Keratinocyte (primary cell): Measurements from ENCODE around the gene CBARP. TPM values are rescaled to one million over a fixed set of nuclear protein-coding genes. Genes with fewer than 3 reads are reported as not detected.

ENCODE experiments used
- DNase-seq: peaks from one replicate; pipeline ENCODE4 v3.0.0-alpha.2; 2011; ENCODE audit warnings: low read depth, missing footprints, low spot score
- FAIRE-seq: peaks from 2 replicates; lab custom pipeline; 2011; peaks lifted over from hg19 to GRCh38; lab: Jason Lieb, UNC
- H2AFZ ChIP-seq: 2 replicates; pipeline ENCODE4 v1.6.0; 2012; ENCODE audit warnings: low read length, control low read depth, inconsistent platforms; ENCODE audit not compliant: control insufficient read depth
- H3K27ac ChIP-seq: 2 replicates; pipeline ENCODE4 v1.5.1; 2011; ENCODE audit warnings: low read length; ENCODE audit not compliant: control insufficient read depth, insufficient read depth
- H3K27me3 ChIP-seq: 3 replicates; pipeline ENCODE4 v1.6.0; 2011; ENCODE audit warnings: low read length; ENCODE audit not compliant: control insufficient read depth, insufficient read depth; ENCODE audit errors: extremely low read depth
- H3K36me3 ChIP-seq, 2 experiments: 2 replicates in 1 of 2; 3 replicates in 1 of 2; pipeline ENCODE4 v1.5.1; 2011; ENCODE audit warnings: low read length in 2 of 2, mild to moderate bottlenecking in 1 of 2; ENCODE audit not compliant: control insufficient read depth in 2 of 2, insufficient read depth in 2 of 2; ENCODE audit errors: extremely low read depth in 1 of 2
- H3K4me1 ChIP-seq: 3 replicates; pipeline ENCODE4 v1.5.1; 2011; ENCODE audit warnings: low read length; ENCODE audit not compliant: control insufficient read depth, insufficient read depth; ENCODE audit errors: extremely low read depth
- H3K4me2 ChIP-seq: 3 replicates; pipeline ENCODE4 v1.6.0; 2011; ENCODE audit warnings: low read depth, low read length; ENCODE audit not compliant: control insufficient read depth, insufficient read depth; ENCODE audit errors: extremely low read depth
- H3K4me3 ChIP-seq, 3 experiments: fragments of 200-600 bp in 1 of 3; sonication (generic) in 1 of 3; 2 replicates in 2 of 3; 3 replicates in 1 of 3; pipeline ENCODE4 v1.5.1; 2011 to 2016; ENCODE audit warnings: low read length in 3 of 3, mild to moderate bottlenecking in 3 of 3, control low read depth in 2 of 3, inconsistent platforms in 1 of 3, low read depth in 1 of 3, mixed read lengths in 1 of 3, mixed run types in 1 of 3, moderate library complexity in 1 of 3; ENCODE audit not compliant: control insufficient read depth in 2 of 3, insufficient read depth in 2 of 3; ENCODE audit errors: extremely low read depth in 1 of 3
- H3K79me2 ChIP-seq: 2 replicates; pipeline ENCODE4 v1.6.0; 2012; ENCODE audit warnings: low read length; ENCODE audit not compliant: control insufficient read depth, insufficient read depth
- H3K9ac ChIP-seq: 3 replicates; pipeline ENCODE4 v1.6.0; 2011; ENCODE audit warnings: low read length; ENCODE audit not compliant: control insufficient read depth, insufficient read depth; ENCODE audit errors: extremely low read depth
- H3K9me1 ChIP-seq: 3 replicates; pipeline ENCODE4 v1.6.0; 2011; ENCODE audit warnings: low read length; ENCODE audit not compliant: control insufficient read depth, insufficient read depth; ENCODE audit errors: extremely low read depth
- H3K9me3 ChIP-seq: 2 replicates; pipeline ENCODE4 v1.5.1; 2012; ENCODE audit warnings: low read depth, low read length; ENCODE audit not compliant: control insufficient read depth
- H4K20me1 ChIP-seq: 3 replicates; pipeline ENCODE4 v1.6.0; 2011; ENCODE audit warnings: low read length; ENCODE audit not compliant: control insufficient read depth, insufficient read depth; ENCODE audit errors: extremely low read depth
- CTCF ChIP-seq, 3 experiments: IDR thresholded peaks in 1 of 3; conservative IDR thresholded peaks in 1 of 3; optimal IDR thresholded peaks in 1 of 3; 2 replicates in 2 of 3; 3 replicates in 1 of 3; pipeline versions ENCODE3 to v1.5.1; 2011; ENCODE audit warnings: low read length in 3 of 3, mild to moderate bottlenecking in 3 of 3, moderate library complexity in 2 of 3, control low read depth in 1 of 3, inconsistent platforms in 1 of 3; ENCODE audit not compliant: insufficient read depth in 2 of 3; ENCODE audit errors: extremely low read depth in 1 of 3
- EZH2 ChIP-seq: IDR thresholded peaks from one replicate; pipeline ENCODE4 v1.6.1; 2012; ENCODE audit warnings: inconsistent platforms, mild to moderate bottlenecking, low read length, moderate library complexity
- dilution Hi-C: fragments of 300-500 bp; cut with MboI; formaldehyde crosslinking; loops from one replicate; pipeline ENCODE4 v1.7.0; 2020; ENCODE audit warnings: low sequenced_read_pairs; ENCODE audit not compliant: extremely low pct_ligation_motif_present
- polyA plus RNA-seq, 5 experiments: library from polyadenylated mRNA; depleted of rRNA in 3 of 5; stranded (reverse) in 3 of 5; stranded (forward) in 1 of 5; unstranded in 1 of 5; fragments of >200 nt; gene quantifications; 1 replicate in 1 of 5; 2 replicates in 3 of 5; 3 replicates in 1 of 5; pipeline versions ENCODE4 v1.2.1 to v1.2.3, GENCODE V29; 2011 to 2012; ENCODE audit warnings: missing spikeins in 2 of 5, low read depth in 1 of 5, low replicate concordance in 1 of 5

Gene CBARP
- polyA plus RNA-seq, 1 donor (not counting 4 experiments of a cell fraction or from before 2014, with no cell fraction given): 0.93 TPM

GRCh38 chr19:1275976-1276627 is 38.3 kb upstream of the CBARP start:
- H3K9me3 ChIP-seq: no peaks in the 10 kb centered on the region
- peak overlapping the region; percentile 53 for H2AFZ ChIP-seq
- DNase-seq (no peak), FAIRE-seq (no peak)
- no peaks in the 10 kb centered on the region for H3K27me3 ChIP-seq
- dilution Hi-C loops: no loop called here
- no peaks in the 10 kb centered on the region for H3K9me1 ChIP-seq
- H3K36me3 ChIP-seq: peaks cover 33 to 49% of the 10 kb centered on the region in 2 experiments
- H3K4me2 ChIP-seq: peak overlapping the region; percentile 94
- H3K4me3 ChIP-seq: peak overlapping the region; percentile 69 to 84 (median 80)
- peak overlapping the region; percentile 90 for H3K9ac ChIP-seq
- peaks cover 33% of the 10 kb centered on the region for H3K4me1 ChIP-seq
- TF ChIP-seq CTCF (optimal IDR thresholded peaks at IDR 0.05 in 1 of 3, IDR thresholded peaks at IDR 0.05 in 1 of 3, conservative IDR thresholded peaks at IDR 0.05 in 1 of 3; ENCODE audit: extremely low read depth in 1 of 3, insufficient read depth in 2 of 3, low read length in 3 of 3) (no peak), EZH2 (no peak)
- peaks cover 10% of the 10 kb centered on the region for H4K20me1 ChIP-seq
- peak overlapping the region; percentile 90 for H3K27ac ChIP-seq
- H3K79me2 ChIP-seq: peaks cover 43% of the 10 kb centered on the region

- peak; percentile 26 for FAIRE-seq
- H3K36me3 ChIP-seq: peaks cover 36 to 55% of the 10 kb centered on the region in 2 experiments
These were observed 37.6 kb upstream of the CBARP start, which contains the start of gene FAM174C for GRCh38 chr19:1275260-1275975. Gene FAM174C, plus strand, starts transcription at chr19:1275530. Its CDS starts 20 bp downstream, at chr19:1275550.

More at GRCh38 chr19:1275260-1275975, 37.6 kb upstream of the CBARP start, which contains the start of gene FAM174C:
- Histone ChIP-seq H4K20me1 (peaks cover 10% of the 10 kb centered on the region), H3K9ac (peak within 1 kb of the TSS; percentile 90), H3K4me3 (peak within 1 kb of the TSS; percentile 69 to 84 (median 80)), H3K79me2 (peaks cover 50% of the 10 kb centered on the region), H3K4me2 (peak within 1 kb of the TSS; percentile 94), H3K4me1 (peaks cover 40% of the 10 kb centered on the region), H3K9me1 (no peaks in the 10 kb centered on the region), H3K27me3 (no peaks in the 10 kb centered on the region), H2AFZ (peak within 1 kb of the TSS; percentile 53), H3K27ac (peak within 1 kb of the TSS; percentile 90), H3K9me3 (no peaks in the 10 kb centered on the region)
- dilution Hi-C loops: no loop called here
- no peak for DNase-seq
- peak in 1 of 3 experiments; percentile 6 for TF ChIP-seq CTCF (optimal IDR thresholded peaks at IDR 0.05 in 1 of 3, IDR thresholded peaks at IDR 0.05 in 1 of 3, conservative IDR thresholded peaks at IDR 0.05 in 1 of 3; ENCODE audit: extremely low read depth in 1 of 3, insufficient read depth in 2 of 3, low read length in 3 of 3)
- TF ChIP-seq EZH2: no peak
